ENCODE measurements around the gene CD28. TPM values are rescaled to one million over a fixed set of nuclear protein-coding genes. Genes with fewer than 3 reads are reported as not detected.

The CD28 gene
- total RNA-seq, 2 donors from 2014 or later: 174 to 177 TPM

Other genes with a start within 250 kb of the CD28 start
- 1 to 10 TPM; 3.6 to 6.1 TPM for gene RAPH1, start 171.3 kb upstream of the CD28 start, total RNA-seq
- gene CTLA4, start 161.1 kb downstream of the CD28 start, total RNA-seq: 100 to 1,000 TPM in 1 of 2 donors, 10 to 100 TPM in 1; 77.2 to 109 TPM
- gene ICOS, start 230.1 kb downstream of the CD28 start, total RNA-seq: 100 to 1,000 TPM in 1 of 2 donors, 10 to 100 TPM in 1; 71.5 to 122 TPM